Panc1 (cell line): ENCODE results near the gene VAC14. TPM values are rescaled to one million over a fixed set of nuclear protein-coding genes. Genes with fewer than 3 reads are reported as not detected.

ENCODE experiments used
- ATAC-seq: fragments of 200-7000 bp; cut with Tn5 transposase; 2 replicates; pipeline ENCODE4 v1.9.1; 2020; ENCODE audit warnings: mild to moderate bottlenecking, moderate library complexity
- BruUV-seq: library from RNA; stranded (reverse); fragments of 400-500 nt; replicated peaks from 2 replicates; lab custom pipeline; 2021; lab: Mats Ljungman, UMichigan
- CTCF ChIA-PET: fragments of 300-600 bp; sonication (Branson Sonifier 250); formaldehyde crosslinking; loops from one replicate; lab custom pipeline; 2022; ENCODE audit warnings: antibody characterized with exemption; lab: Charles Lee
- POLR2A ChIA-PET: fragments of 300-600 bp; sonication (Branson Sonifier 250); formaldehyde crosslinking; loops from one replicate; lab custom pipeline; 2022; ENCODE audit warnings: antibody characterized with exemption; lab: Charles Lee
- DNase-seq: peaks from one replicate; pipeline ENCODE4 v3.0.0-alpha.2; 2010; ENCODE audit warnings: low read depth, low spot score
- H3K27ac ChIP-seq: 2 replicates; pipeline ENCODE4 v1.5.1; 2011; ENCODE audit warnings: mild to moderate bottlenecking, low read length, inconsistent platforms
- H3K27me3 ChIP-seq: fragments of 200-500 bp; sonication (Bioruptor generic); 2 replicates; pipeline ENCODE4 v1.6.0; 2014; ENCODE audit warnings: low read length, inconsistent platforms; ENCODE audit not compliant: control insufficient read depth, insufficient read depth
- H3K36me3 ChIP-seq: fragments of 200-500 bp; sonication (Bioruptor generic); 2 replicates; pipeline ENCODE4 v1.5.1; 2014; ENCODE audit warnings: inconsistent platforms, mild to moderate bottlenecking, low read length, moderate library complexity; ENCODE audit not compliant: control insufficient read depth, insufficient read depth
- H3K4me1 ChIP-seq: 2 replicates; pipeline ENCODE4 v1.5.1; 2011; ENCODE audit warnings: inconsistent platforms, mild to moderate bottlenecking, low read length, moderate library complexity; ENCODE audit not compliant: control insufficient read depth, insufficient read depth
- H3K4me3 ChIP-seq, 2 experiments: 2 replicates each; pipeline ENCODE4 v1.5.1; 2011 to 2012; ENCODE audit warnings: low read depth in 2 of 2, low read length in 2 of 2, mild to moderate bottlenecking in 2 of 2, inconsistent platforms in 1 of 2, moderate library complexity in 1 of 2
- H3K9me3 ChIP-seq: fragments of 200-500 bp; sonication (Bioruptor generic); 2 replicates; pipeline ENCODE4 v1.5.1; 2014; ENCODE audit warnings: low read depth, mild to moderate bottlenecking, inconsistent platforms, low read length, moderate library complexity; ENCODE audit not compliant: control insufficient read depth, insufficient read depth
- CTCF ChIP-seq: fragments of 450-650 bp; IDR thresholded peaks from 2 replicates; pipeline ENCODE4 v1.5.1; 2017; ENCODE audit warnings: mild to moderate bottlenecking
- POLR2AphosphoS5 ChIP-seq: IDR thresholded peaks from 2 replicates; pipeline ENCODE4 v1.6.1; 2012; ENCODE audit warnings: mild to moderate bottlenecking, low read depth, low read length, moderate library complexity
- REST ChIP-seq, 2 experiments: IDR thresholded peaks; 2 replicates each; pipeline ENCODE4 v1.6.1; 2011 to 2012; ENCODE audit warnings: low read depth in 2 of 2, control low read depth in 1 of 2, low read length in 1 of 2, mild to moderate bottlenecking in 1 of 2, moderate library complexity in 1 of 2; ENCODE audit not compliant: insufficient read depth in 1 of 2
- SIN3A ChIP-seq: IDR thresholded peaks from 2 replicates; pipeline ENCODE4 v1.6.1; 2012; ENCODE audit warnings: low read depth, mild to moderate bottlenecking, low read length, moderate library complexity, borderline replicate concordance; ENCODE audit not compliant: insufficient read depth
- TCF7L2 ChIP-seq: IDR thresholded peaks from 2 replicates; pipeline ENCODE4 v1.6.1; 2011; ENCODE audit warnings: mild to moderate bottlenecking, low read depth, low read length, inconsistent platforms
- in situ Hi-C: cut with HindIII; loops from 2 replicates; pipeline ENCODE4 v1.10.0; 2016; ENCODE audit warnings: low sequenced_read_pairs, low pct_unique_long_range_greater_than_20kb
- intact Hi-C: fragments of 100-400 bp; cut with micrococcal nuclease; formaldehyde crosslinking; loops from one replicate; pipeline ENCODE4 v1.10.0; 2022; ENCODE audit not compliant: unreplicated experiment
- total RNA-seq: library from RNA; stranded (reverse); gene quantifications from one replicate; pipeline ENCODE4 v1.2.1, GENCODE V29; 2021; ENCODE audit not compliant: unreplicated experiment

Gene VAC14
- total RNA-seq, 1 experiment from 2014 or later: 37.9 TPM

- DNase-seq (no peak), ATAC-seq (no peak)
- intact Hi-C loops (no loop called here), in situ Hi-C loops (no loop called here)
- ChIA-PET POLR2A (no interaction called here), CTCF (no interaction called here)
- no TSS peak for BruUV-seq
- H3K27ac ChIP-seq: no peak overlapping the region
- TF ChIP-seq TCF7L2 (no peak), CTCF (no peak), REST (IDR thresholded peaks at IDR 0.05; ENCODE audit: insufficient read depth in 1 of 2, low read depth in 2 of 2, low read length in 1 of 2) (no peak), SIN3A (no peak), POLR2AphosphoS5 (no peak)
- no peak overlapping the region for H3K4me3 ChIP-seq
- no peaks in the 10 kb centered on the region for H3K4me1 ChIP-seq
- no peaks in the 10 kb centered on the region for H3K27me3 ChIP-seq
- no peaks in the 10 kb centered on the region for H3K36me3 ChIP-seq
- no peaks in the 10 kb centered on the region for H3K9me3 ChIP-seq
These were observed 34.3 kb downstream of the VAC14 start for GRCh38 chr16:70766658-70767057.

GRCh38 chr16:70766176-70766575 lies 34.8 kb downstream of the VAC14 start:
- CTCF ChIA-PET: no interaction called here
- in situ Hi-C loops: no loop called here
- no TSS peak for BruUV-seq

More at GRCh38 chr16:70766176-70766575, 34.8 kb downstream of the VAC14 start:
- no peaks in the 10 kb centered on the region for H3K27me3 ChIP-seq
- DNase-seq (no peak), ATAC-seq (no peak)
- peaks cover under 1% of the 10 kb centered on the region; the same call in 1 of the 2 replicates for H3K4me1 ChIP-seq
- TF ChIP-seq SIN3A (no peak), REST (IDR thresholded peaks at IDR 0.05; ENCODE audit: insufficient read depth in 1 of 2, low read depth in 2 of 2, low read length in 1 of 2) (no peak), CTCF (no peak), TCF7L2 (no peak), POLR2AphosphoS5 (no peak)
- no peak overlapping the region for H3K27ac ChIP-seq
- no peaks in the 10 kb centered on the region for H3K36me3 ChIP-seq
- intact Hi-C loops: no loop called here
- no peak overlapping the region for H3K4me3 ChIP-seq
- POLR2A ChIA-PET: no interaction called here
- no peaks in the 10 kb centered on the region for H3K9me3 ChIP-seq
